ENCODE measurements around the gene FAM72A.
"Not testable (repeated sequence)": the region's sequence is repeated elsewhere in the genome, so short reads cannot be mapped to it uniquely, and the experiment has no call there.

DNA sequence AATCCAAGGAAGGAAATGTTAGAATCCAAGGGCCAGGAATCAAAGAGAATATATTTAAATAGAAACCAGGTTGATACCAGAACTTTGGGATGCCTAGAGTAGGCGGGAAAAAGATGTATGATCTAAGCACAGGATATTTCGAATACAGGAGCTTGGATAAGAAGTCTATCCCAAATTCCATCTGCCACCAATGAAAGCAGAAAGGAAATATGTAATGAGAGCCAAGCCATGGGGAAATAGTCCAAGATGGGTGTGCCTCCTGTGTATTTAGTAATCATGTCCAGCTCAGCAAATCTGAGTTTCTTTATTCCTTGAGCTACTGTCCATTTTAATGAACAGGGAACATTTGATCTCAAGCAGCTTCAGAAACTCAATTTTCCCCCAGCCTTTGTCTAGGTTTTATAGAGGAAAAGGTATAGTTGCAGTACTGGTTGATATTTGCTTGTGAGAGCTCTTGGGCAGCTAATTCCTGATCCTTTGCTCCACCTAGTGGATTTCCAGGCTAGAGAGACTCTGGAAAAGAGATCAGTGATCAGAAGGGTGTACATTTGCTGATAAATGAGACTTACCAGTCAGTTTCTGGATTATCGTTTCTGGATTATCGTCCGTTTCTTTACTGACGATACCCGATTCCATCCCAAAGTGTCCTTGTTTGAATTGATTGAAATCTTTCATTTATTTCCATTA is 28.3 kb downstream of the FAM72A start:
- not testable (repeated sequence) for TF ChIP-seq CTCF, POLR2A (IDR thresholded peaks at IDR 0.05)
